T-helper 2 cell treated with Interferon-gamma antibody and Interleukin-4, amounts not matched to agents 100 ng/mL and 5 ng/mL, for 36 hours (primary cell): Measurements from ENCODE around the gene LMAN1L. TPM values are rescaled to one million over a fixed set of nuclear protein-coding genes. Genes with fewer than 3 reads are reported as not detected.

ENCODE experiments used
- intact Hi-C: fragments of 100-400 bp; cut with micrococcal nuclease; formaldehyde crosslinking; loops from one replicate; pipeline ENCODE4 v1.15.1; 2023
- total RNA-seq: library from RNA; stranded (reverse); gene quantifications from 2 replicates; pipeline ENCODE4 v1.2.3, GENCODE V29; 2022

Gene LMAN1L
- total RNA-seq, 1 donor from 2014 or later, result 0.93 TPM

DNA sequence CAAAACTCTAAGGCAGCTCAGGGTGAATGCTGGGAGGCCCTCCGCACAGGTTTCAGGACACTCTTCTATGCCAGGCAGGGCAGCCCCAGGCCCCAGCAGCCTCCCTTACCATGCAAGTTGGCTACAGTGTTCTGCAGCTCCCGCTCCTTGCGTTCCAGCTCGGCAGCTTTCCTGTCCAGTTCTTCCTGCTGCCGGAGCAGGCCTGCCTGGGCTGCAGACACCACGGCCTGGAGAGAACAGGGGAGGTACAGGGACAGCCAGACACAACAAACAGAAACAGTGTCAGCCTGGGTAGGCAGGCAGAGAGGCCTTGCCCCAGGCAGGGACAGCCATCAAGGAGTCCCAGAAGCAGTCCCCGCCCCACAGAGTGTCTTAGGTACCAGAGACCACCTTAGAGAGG lies 39.3 kb downstream of the LMAN1L start:
- intact Hi-C loops, result no loop called here

GRCh38 chr15:74854453-74855022 lies 41.9 kb downstream of the LMAN1L start:
- intact Hi-C loops, result no loop called here

- intact Hi-C loops, result no loop called here
Observed at GRCh38 chr15:74855857-74856256, 43.2 kb downstream of the LMAN1L start.

- intact Hi-C loops, result no loop called here
Observed at GRCh38 chr15:74856537-74856936, 43.9 kb downstream of the LMAN1L start.

- intact Hi-C loops, result no loop called here
Observed at GRCh38 chr15:74857082-74857655, 44.5 kb downstream of the LMAN1L start.

DNA sequence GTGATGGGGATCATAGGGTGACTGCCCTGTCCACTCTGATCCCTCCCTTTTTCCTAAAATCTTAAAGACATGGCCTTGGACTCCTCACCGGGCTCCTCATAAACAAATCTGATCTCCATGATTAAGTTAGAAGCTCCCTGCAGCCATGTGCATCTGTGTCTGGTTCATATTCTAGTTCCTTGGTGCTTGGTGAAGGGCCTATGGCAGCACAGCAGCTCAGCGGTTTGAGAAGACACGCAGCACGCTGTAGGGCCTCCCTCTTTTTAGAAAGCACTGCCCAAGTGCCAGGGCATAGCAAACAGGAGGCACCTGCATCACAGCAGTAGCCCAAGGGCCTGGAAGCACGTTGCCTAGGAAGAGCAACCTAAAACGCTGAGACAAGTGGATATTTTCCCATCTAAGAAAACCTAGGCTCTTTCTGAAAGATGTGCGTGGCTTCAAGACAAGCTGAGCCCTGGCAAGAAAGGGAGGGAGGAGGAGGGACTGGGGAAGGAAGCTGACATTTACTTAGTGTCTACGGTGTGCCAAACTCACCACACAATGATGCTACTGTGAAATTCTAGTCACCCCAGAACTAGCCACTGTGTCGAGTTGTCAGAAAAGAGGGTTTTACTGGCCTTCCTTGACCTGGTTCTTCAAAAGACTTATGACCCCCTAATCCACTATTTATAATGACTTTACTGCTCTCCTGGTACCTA lies 45.2 kb downstream of the LMAN1L start:
- intact Hi-C loops, result no loop called here

GRCh38 chr15:74858369-74858740 lies 45.7 kb downstream of the LMAN1L start:
- intact Hi-C loops, result no loop called here

DNA sequence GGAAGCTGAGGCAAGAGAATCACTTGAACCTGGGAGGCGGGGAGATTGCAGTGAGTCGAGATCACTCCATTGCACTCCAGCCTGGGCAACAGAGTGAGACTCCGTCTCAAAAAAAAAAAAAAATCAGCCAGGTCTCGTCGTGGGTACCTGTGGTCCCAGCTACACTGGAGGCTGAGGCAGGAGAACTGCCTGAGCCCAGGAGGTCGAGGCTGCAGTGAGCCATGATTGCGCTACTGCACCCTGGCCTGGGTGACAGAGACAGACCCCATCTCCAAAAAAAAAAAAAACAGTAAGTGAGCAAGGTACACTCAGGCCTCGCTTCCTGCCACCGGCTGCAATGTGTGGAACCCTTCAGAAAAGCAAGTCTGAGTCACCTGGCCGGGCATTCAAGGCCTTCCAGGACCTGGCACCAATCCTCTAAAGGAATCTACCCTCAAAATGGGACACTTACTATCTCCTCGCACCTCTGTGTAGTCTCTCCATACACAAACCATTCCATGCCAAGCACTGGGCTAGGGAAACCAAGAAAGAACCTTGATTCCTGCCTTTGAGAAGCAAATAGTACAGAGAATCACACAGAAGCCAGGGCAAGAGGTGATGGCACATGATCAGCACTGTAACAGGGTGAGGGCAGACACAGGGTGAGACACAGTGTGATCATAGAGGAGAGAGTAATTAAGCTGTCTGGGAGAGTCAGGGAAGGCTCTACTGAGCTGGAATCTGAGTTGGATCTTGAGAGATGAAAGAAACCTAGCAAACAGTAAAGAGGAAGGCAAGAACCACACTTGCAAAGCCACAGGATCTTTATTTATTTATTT lies 50.8 kb downstream of the LMAN1L start:
- intact Hi-C loops, result no loop called here

GRCh38 chr15:74864296-74864695 lies 51.7 kb downstream of the LMAN1L start:
- intact Hi-C loops, result no loop called here

DNA sequence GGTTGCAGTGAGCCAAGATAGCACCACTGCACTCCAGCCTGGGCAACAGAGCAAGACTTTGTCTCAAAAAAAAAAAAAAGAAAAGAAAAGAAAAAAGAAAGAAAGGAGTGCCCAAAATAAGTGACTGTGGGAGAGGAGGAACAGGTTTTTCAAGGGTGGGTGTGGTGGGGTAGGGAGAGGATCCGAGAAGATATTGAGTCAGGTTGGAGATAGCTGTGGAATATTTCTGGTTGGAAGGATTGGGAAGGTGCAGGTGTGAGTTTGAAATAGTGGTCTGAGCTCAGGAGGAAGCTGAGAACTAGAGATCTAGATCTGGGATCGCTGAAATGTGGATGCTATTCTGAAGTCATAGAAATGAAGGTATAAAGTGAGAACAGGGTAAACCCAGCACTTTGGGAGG lies 52.7 kb downstream of the LMAN1L start:
- intact Hi-C loops, result no loop called here

DNA sequence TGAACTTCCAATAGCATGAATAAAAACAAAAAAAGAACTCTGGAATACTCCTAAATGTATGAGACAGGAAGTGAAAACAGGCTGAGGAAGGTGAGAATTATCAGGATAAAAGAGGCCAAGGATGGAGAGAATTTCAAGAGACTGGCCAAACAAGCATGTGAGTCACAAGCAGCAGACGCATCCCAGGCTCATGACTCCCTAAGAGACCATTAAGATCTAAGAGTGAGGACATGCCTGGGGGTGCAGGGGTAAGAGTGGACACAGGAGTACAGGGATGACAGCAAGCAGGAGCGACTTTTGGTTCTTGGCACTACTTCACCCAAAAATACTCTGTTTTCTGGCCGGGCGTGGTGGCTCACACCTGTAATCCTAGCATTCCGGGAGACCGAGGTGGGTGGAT lies 53.5 kb downstream of the LMAN1L start:
- intact Hi-C loops, result no loop called here

GRCh38 chr15:74867466-74868038 lies 54.9 kb downstream of the LMAN1L start:
- intact Hi-C loops, result no loop called here

DNA sequence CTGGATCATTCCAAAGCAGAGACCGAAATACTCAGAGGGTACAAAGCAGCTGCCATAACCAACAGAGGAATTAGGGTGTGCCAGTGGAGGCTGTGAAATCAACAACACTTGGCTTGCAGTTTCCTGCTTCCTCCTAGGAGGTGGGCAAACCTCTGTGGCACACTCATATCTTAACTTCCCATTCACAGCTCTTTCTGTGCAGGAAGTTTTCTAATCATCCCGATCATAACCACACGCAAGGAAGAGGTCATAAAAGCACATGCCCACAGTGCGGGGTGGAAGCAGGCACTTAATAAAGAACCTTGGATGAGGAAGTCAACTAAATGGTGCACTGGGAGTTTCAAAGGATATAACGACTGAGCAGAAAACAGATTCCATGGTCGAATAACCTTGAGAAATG lies 55.4 kb downstream of the LMAN1L start:
- intact Hi-C loops, result no loop called here

- intact Hi-C loops, result no loop called here
Observed at GRCh38 chr15:74869372-74869725, 56.7 kb downstream of the LMAN1L start.

- intact Hi-C loops, result loop anchor here (1.0 to 5.0 kb wide), 3 partner anchors 27 to 328 kb away; partner anchors contain the start of genes ARID3B, FAM219B and ULK3
Observed at GRCh38 chr15:74869726-74870407, 57.2 kb downstream of the LMAN1L start.

- intact Hi-C loops, result loop anchor here (1.0 to 5.0 kb wide), 3 partner anchors 27 to 328 kb away; partner anchors contain the start of genes ARID3B, FAM219B and ULK3
Observed at GRCh38 chr15:74870436-74871215, 58.0 kb downstream of the LMAN1L start.

DNA sequence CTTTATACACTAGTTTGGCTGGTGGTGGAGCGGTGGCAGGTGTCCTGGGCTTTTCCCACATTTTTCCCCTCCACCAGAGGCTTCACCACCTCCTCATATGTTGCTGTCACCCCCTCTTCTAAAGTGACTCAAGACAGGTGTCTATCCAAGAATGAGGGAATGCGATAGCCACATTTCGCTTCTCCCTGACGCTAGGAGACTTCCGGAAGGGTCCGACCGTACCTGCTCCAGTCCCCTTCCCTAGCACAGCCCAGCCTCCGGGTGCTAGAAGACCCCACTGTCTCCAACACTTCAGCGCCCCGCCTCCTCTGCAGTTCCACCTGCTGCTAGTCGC lies 60.0 kb downstream of the LMAN1L start:
- intact Hi-C loops, result loop anchor here (1.0 to 5.0 kb wide), 5 partner anchors 18 to 330 kb away; partner anchors contain the start of genes ARID3B, COX5A, FAM219B and MPI

- intact Hi-C loops, result loop anchor here (1.0 to 5.0 kb wide), 5 partner anchors 17 to 331 kb away; partner anchors contain the start of genes ARID3B, COX5A, FAM219B and MPI
Observed at GRCh38 chr15:74873036-74873755, 60.6 kb downstream of the LMAN1L start, which contains the start of gene SCAMP2. TSS of gene SCAMP2 (minus strand) at chr15:74873365. CDS start at chr15:74873255, 110 bp downstream.

GRCh38 chr15:74873756-74874424 lies 61.3 kb downstream of the LMAN1L start:
- intact Hi-C loops, result loop anchor here (1.0 to 5.0 kb wide), 5 partner anchors 16 to 332 kb away; partner anchors contain the start of genes ARID3B, COX5A, FAM219B and MPI
